Tibial nerve (tissue), 4 donors: ENCODE measurements around the gene LAMTOR4.

Source experiments
- EP300 ChIP-seq, 2 donors: sonication (generic); formaldehyde crosslinking; IDR thresholded peaks; one replicate each; pipeline ENCODE4 v1.6.1; 2017; ENCODE audit warnings: antibody characterized with exemption in 2 of 2, mild to moderate bottlenecking in 1 of 2
- TF ChIP-seq, protein P1 (sequence below), 5 experiments: fragments of 200-600 bp in 3 of 5; fragments of 450-650 bp in 2 of 5; sonication (generic) in 3 of 5; IDR thresholded peaks; one replicate each; pipeline ENCODE4 v1.5.1; 2016 to 2019; ENCODE audit warnings: antibody characterized with exemption in 5 of 5, mild to moderate bottlenecking in 3 of 5, moderate library complexity in 2 of 5

DNA sequence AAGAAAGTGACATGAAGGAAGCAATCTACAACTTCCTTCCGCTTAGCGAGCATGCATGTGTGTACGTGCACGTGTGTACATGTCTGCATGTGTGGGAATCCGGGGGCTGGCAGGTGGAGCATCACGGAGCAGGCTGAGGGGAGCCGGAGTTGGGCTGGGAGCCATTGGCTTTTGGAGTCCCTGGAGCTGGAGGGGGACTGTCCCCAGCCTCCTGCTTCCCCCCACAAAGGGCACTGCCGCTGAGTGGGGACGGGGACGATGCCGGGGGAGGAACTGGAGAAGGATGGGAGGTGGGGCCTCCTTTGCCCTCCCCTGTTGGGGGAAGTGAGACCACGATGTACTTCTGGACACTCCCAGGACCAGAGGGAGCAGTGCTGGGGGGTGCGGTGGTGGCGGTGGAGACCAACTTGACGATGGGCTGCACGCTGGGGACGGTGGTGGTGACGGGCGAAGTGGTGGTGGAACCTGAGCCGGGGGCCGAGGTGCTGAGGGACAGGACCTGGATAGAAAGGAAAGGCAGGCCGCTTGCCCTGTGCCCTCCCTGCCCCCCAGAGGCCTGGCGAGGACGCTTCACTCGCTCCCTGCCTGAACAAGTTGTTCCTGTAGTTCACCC is 41.5 kb upstream of the LAMTOR4 start:
- TF ChIP-seq, protein P1, sequence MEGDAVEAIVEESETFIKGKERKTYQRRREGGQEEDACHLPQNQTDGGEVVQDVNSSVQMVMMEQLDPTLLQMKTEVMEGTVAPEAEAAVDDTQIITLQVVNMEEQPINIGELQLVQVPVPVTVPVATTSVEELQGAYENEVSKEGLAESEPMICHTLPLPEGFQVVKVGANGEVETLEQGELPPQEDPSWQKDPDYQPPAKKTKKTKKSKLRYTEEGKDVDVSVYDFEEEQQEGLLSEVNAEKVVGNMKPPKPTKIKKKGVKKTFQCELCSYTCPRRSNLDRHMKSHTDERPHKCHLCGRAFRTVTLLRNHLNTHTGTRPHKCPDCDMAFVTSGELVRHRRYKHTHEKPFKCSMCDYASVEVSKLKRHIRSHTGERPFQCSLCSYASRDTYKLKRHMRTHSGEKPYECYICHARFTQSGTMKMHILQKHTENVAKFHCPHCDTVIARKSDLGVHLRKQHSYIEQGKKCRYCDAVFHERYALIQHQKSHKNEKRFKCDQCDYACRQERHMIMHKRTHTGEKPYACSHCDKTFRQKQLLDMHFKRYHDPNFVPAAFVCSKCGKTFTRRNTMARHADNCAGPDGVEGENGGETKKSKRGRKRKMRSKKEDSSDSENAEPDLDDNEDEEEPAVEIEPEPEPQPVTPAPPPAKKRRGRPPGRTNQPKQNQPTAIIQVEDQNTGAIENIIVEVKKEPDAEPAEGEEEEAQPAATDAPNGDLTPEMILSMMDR (IDR thresholded peaks at IDR 0.05): no peak
- TF ChIP-seq EP300 (IDR thresholded peaks at IDR 0.05): no peak
